Astrocyte (in vitro differentiated cells and primary cell): ENCODE data around the gene ZFHX3. TPM values are rescaled to one million over a fixed set of nuclear protein-coding genes. Genes with fewer than 3 reads are reported as not detected.

Experiments
- DNase-seq: peaks from one replicate; pipeline ENCODE4 v3.0.0-alpha.2; 2010; ENCODE audit warnings: low read depth
- FAIRE-seq: peaks from 2 replicates; lab custom pipeline; 2011; peaks lifted over from hg19 to GRCh38; lab: Jason Lieb, UNC
- H2AFZ ChIP-seq: 2 replicates; pipeline ENCODE4 v1.6.0; 2012; ENCODE audit warnings: low read depth, low read length, inconsistent platforms
- H3K27ac ChIP-seq: 2 replicates; pipeline ENCODE4 v1.5.1; 2011; ENCODE audit warnings: low read depth, low read length, inconsistent platforms
- H3K27me3 ChIP-seq: 2 replicates; pipeline ENCODE4 v1.6.0; 2011; ENCODE audit warnings: low read length, inconsistent platforms; ENCODE audit not compliant: insufficient read depth
- H3K36me3 ChIP-seq: 2 replicates; pipeline ENCODE4 v1.5.1; 2011; ENCODE audit warnings: low read length, inconsistent platforms; ENCODE audit not compliant: insufficient read depth
- H3K4me1 ChIP-seq: 2 replicates; pipeline ENCODE4 v1.5.1; 2011; ENCODE audit warnings: low read length, inconsistent platforms; ENCODE audit not compliant: insufficient read depth
- H3K4me2 ChIP-seq: 2 replicates; pipeline ENCODE4 v1.6.0; 2012; ENCODE audit warnings: low read length, inconsistent platforms
- H3K4me3 ChIP-seq: 2 replicates; pipeline ENCODE4 v1.5.1; 2011; ENCODE audit warnings: low read depth, mild to moderate bottlenecking, low read length, inconsistent platforms; ENCODE audit not compliant: insufficient read depth
- H3K79me2 ChIP-seq: 2 replicates; pipeline ENCODE4 v1.6.0; 2012; ENCODE audit warnings: mild to moderate bottlenecking, low read length, inconsistent platforms; ENCODE audit not compliant: insufficient read depth
- H3K9ac ChIP-seq: 2 replicates; pipeline ENCODE4 v1.6.0; 2012; ENCODE audit warnings: mild to moderate bottlenecking, low read length, inconsistent platforms
- H3K9me3 ChIP-seq: 2 replicates; pipeline ENCODE4 v1.5.1; 2012; ENCODE audit warnings: low read depth, mild to moderate bottlenecking, low read length, inconsistent platforms; ENCODE audit not compliant: insufficient read depth
- H4K20me1 ChIP-seq: 2 replicates; pipeline ENCODE4 v1.6.0; 2012; ENCODE audit warnings: low read length, inconsistent platforms; ENCODE audit not compliant: insufficient read depth
- H3K27ac Mint-ChIP-seq: one replicate; pipeline ENCODE4 v1.8.0; 2021; ENCODE audit warnings: mild to moderate bottlenecking, mixed read lengths; ENCODE audit not compliant: unreplicated experiment
- H3K27me3 Mint-ChIP-seq: one replicate; pipeline ENCODE4 v1.8.0; 2021; ENCODE audit warnings: low read depth, mixed read lengths; ENCODE audit not compliant: unreplicated experiment
- H3K36me3 Mint-ChIP-seq: one replicate; pipeline ENCODE4 v1.8.0; 2021; ENCODE audit warnings: low read depth, mixed read lengths; ENCODE audit not compliant: unreplicated experiment
- H3K4me1 Mint-ChIP-seq: one replicate; pipeline ENCODE4 v1.8.0; 2021; ENCODE audit warnings: low read depth, mixed read lengths; ENCODE audit not compliant: unreplicated experiment
- H3K4me3 Mint-ChIP-seq: one replicate; pipeline ENCODE4 v1.8.0; 2021; ENCODE audit warnings: mild to moderate bottlenecking, moderate library complexity, mixed read lengths; ENCODE audit not compliant: unreplicated experiment
- H3K9me3 Mint-ChIP-seq: one replicate; pipeline ENCODE4 v1.8.0; 2021; ENCODE audit warnings: mild to moderate bottlenecking, mixed read lengths; ENCODE audit not compliant: unreplicated experiment
- CTCF ChIP-seq: IDR thresholded peaks from 2 replicates; pipeline ENCODE4 v1.5.1; 2011; ENCODE audit warnings: low read depth, mild to moderate bottlenecking, inconsistent platforms, low read length, moderate library complexity; ENCODE audit not compliant: insufficient read depth
- EZH2 ChIP-seq: IDR thresholded peaks from 2 replicates; pipeline ENCODE4 v1.6.1; 2012; ENCODE audit warnings: mild to moderate bottlenecking, low read length, inconsistent platforms; ENCODE audit not compliant: insufficient read depth
- total RNA-seq: library from RNA; stranded (reverse); gene quantifications from 2 replicates; pipeline ENCODE4 v1.2.1, GENCODE V29; 2021

The ZFHX3 gene
- total RNA-seq, 1 donor from 2014 or later, result 19.7 TPM

GRCh38 chr16:72952811-72953271, 95.1 kb downstream of the ZFHX3 start:
- no peaks in the 10 kb centered on the region for H3K27me3 ChIP-seq
- peak overlapping the region; percentile 72 for H3K4me3 Mint-ChIP-seq
- no peak for FAIRE-seq
- H3K9me3 ChIP-seq, result no peaks in the 10 kb centered on the region
- no peaks in the 10 kb centered on the region for H3K27me3 Mint-ChIP-seq
- H3K36me3 Mint-ChIP-seq, result peaks cover 26% of the 10 kb centered on the region
- H3K4me1 ChIP-seq, result peaks cover 18% of the 10 kb centered on the region
- TF ChIP-seq EZH2 (no peak), CTCF (no peak)
- H3K79me2 ChIP-seq, result peaks cover 50% of the 10 kb centered on the region
- H3K4me3 ChIP-seq, result no peak overlapping the region
- peak; percentile 94 for DNase-seq
- H2AFZ ChIP-seq, result no peak overlapping the region
- peaks cover 5% of the 10 kb centered on the region for H3K9me3 Mint-ChIP-seq
- H3K27ac ChIP-seq, result peak overlapping the region; percentile 61
- peaks cover 10% of the 10 kb centered on the region for H3K36me3 ChIP-seq
- H3K4me1 Mint-ChIP-seq, result peaks cover 32% of the 10 kb centered on the region
- H3K27ac Mint-ChIP-seq, result peak overlapping the region; percentile 92
- peak overlapping the region; percentile 61 for H3K9ac ChIP-seq
- peak overlapping the region; percentile 79 for H3K4me2 ChIP-seq
- H4K20me1 ChIP-seq, result peaks cover 73% of the 10 kb centered on the region

GRCh38 chr16:72952404-72952803, 95.5 kb downstream of the ZFHX3 start:
- TF ChIP-seq EZH2 (no peak), CTCF (no peak)
- DNase-seq, result no peak
- Mint-ChIP-seq H3K9me3 (peaks cover 5% of the 10 kb centered on the region), H3K4me3 (peak overlapping the region; percentile 72), H3K36me3 (peaks cover 27% of the 10 kb centered on the region), H3K27ac (peak overlapping the region; percentile 92), H3K27me3 (no peaks in the 10 kb centered on the region), H3K4me1 (peaks cover 32% of the 10 kb centered on the region)
- Histone ChIP-seq H3K4me1 (peaks cover 20% of the 10 kb centered on the region), H3K9ac (peak overlapping the region; percentile 61), H4K20me1 (peaks cover 77% of the 10 kb centered on the region), H3K36me3 (peaks cover 9% of the 10 kb centered on the region), H3K27ac (peak overlapping the region; percentile 61), H3K27me3 (no peaks in the 10 kb centered on the region), H3K4me2 (peak overlapping the region; percentile 79), H2AFZ (no peak overlapping the region), H3K79me2 (peaks cover 53% of the 10 kb centered on the region), H3K9me3 (no peaks in the 10 kb centered on the region), H3K4me3 (no peak overlapping the region)
- no peak for FAIRE-seq

- peak overlapping the region; percentile 72 for H3K4me3 Mint-ChIP-seq
- Histone ChIP-seq H3K79me2 (peaks cover 54% of the 10 kb centered on the region), H3K27me3 (no peaks in the 10 kb centered on the region), H3K27ac (no peak overlapping the region), H3K9me3 (no peaks in the 10 kb centered on the region), H4K20me1 (peaks cover 82% of the 10 kb centered on the region), H3K4me2 (peak overlapping the region; percentile 79), H3K9ac (peak overlapping the region; percentile 61), H3K4me3 (no peak overlapping the region), H2AFZ (no peak overlapping the region), H3K4me1 (peaks cover 23% of the 10 kb centered on the region), H3K36me3 (peaks cover 9% of the 10 kb centered on the region)
- FAIRE-seq, result no peak
- no peak for DNase-seq
- peak overlapping the region; percentile 92 for H3K27ac Mint-ChIP-seq
- no peaks in the 10 kb centered on the region for H3K27me3 Mint-ChIP-seq
- H3K36me3 Mint-ChIP-seq, result peaks cover 23% of the 10 kb centered on the region
- H3K9me3 Mint-ChIP-seq, result peaks cover 5% of the 10 kb centered on the region
- no peak for TF ChIP-seq CTCF
- TF ChIP-seq EZH2, result no peak
- peaks cover 36% of the 10 kb centered on the region for H3K4me1 Mint-ChIP-seq
Measured at GRCh38 chr16:72951916-72952315, 96.0 kb downstream of the ZFHX3 start.
